Glutamatergic neuron (in vitro differentiated cells): ENCODE data around the gene AGAP2. TPM values are rescaled to one million over a fixed set of nuclear protein-coding genes. Genes with fewer than 3 reads are reported as not detected.

Experiments used
- DNase-seq: peaks from one replicate; pipeline ENCODE4 v3.0.0; 2022
- H3K27ac Mint-ChIP-seq: one replicate; pipeline ENCODE4 v1.8.0; 2020; ENCODE audit warnings: mild to moderate bottlenecking, mixed read lengths, inconsistent platforms; ENCODE audit not compliant: unreplicated experiment
- H3K27me3 Mint-ChIP-seq: one replicate; pipeline ENCODE4 v1.8.0; 2020; ENCODE audit warnings: mild to moderate bottlenecking, moderate library complexity, mixed read lengths, inconsistent platforms; ENCODE audit not compliant: unreplicated experiment
- H3K36me3 Mint-ChIP-seq: one replicate; pipeline ENCODE4 v1.8.0; 2020; ENCODE audit warnings: mild to moderate bottlenecking, mixed read lengths, inconsistent platforms; ENCODE audit not compliant: unreplicated experiment
- H3K4me1 Mint-ChIP-seq: one replicate; pipeline ENCODE4 v1.8.0; 2020; ENCODE audit warnings: mild to moderate bottlenecking, low read depth, mixed read lengths, inconsistent platforms; ENCODE audit not compliant: unreplicated experiment
- H3K4me3 Mint-ChIP-seq: one replicate; pipeline ENCODE4 v1.8.0; 2020; ENCODE audit warnings: mild to moderate bottlenecking, mixed read lengths, inconsistent platforms; ENCODE audit not compliant: unreplicated experiment
- H3K9me3 Mint-ChIP-seq: one replicate; pipeline ENCODE4 v1.8.0; 2020; ENCODE audit warnings: mild to moderate bottlenecking, moderate library complexity, mixed read lengths, inconsistent platforms; ENCODE audit not compliant: unreplicated experiment
- total RNA-seq: library from RNA; stranded (reverse); fragmentation: NEBNext Ultra II Directional; extraction: Animal tissue kit (Norgen Biotek cat#: 25700); gene quantifications from one replicate; pipeline ENCODE4 v1.2.1, GENCODE V29; 2021; ENCODE audit not compliant: unreplicated experiment
- TF ChIP-seq, protein P1 (sequence below): fragments of 200-600 bp; sonication (generic); IDR thresholded peaks from one replicate; pipeline ENCODE4 v1.5.0; 2021; ENCODE audit not compliant: partially characterized antibody, unreplicated experiment

Gene AGAP2
- total RNA-seq, 1 donor from 2014 or later = 45.5 TPM

DNA sequence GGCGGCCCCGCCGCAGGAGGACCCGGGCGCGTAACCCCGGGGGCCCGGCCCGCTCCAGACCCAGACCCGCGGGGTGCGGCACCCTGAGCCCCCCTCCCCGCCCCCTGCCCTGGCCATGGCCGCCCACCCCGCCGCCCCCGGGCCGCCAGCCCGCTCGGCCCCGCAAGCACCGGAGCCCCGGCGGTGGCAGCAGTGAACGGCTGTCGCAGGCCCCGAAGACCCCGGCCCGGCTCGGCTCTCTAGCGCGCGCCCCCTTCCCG lies 16.6 kb upstream of the AGAP2 start:
- Mint-ChIP-seq H3K4me1 (peaks cover 28% of the 10 kb centered on the region), H3K4me3 (no peak overlapping the region), H3K36me3 (peaks cover 5% of the 10 kb centered on the region), H3K27ac (no peak overlapping the region), H3K9me3 (peaks cover 22% of the 10 kb centered on the region), H3K27me3 (peaks cover 22% of the 10 kb centered on the region)
- TF ChIP-seq, protein P1, sequence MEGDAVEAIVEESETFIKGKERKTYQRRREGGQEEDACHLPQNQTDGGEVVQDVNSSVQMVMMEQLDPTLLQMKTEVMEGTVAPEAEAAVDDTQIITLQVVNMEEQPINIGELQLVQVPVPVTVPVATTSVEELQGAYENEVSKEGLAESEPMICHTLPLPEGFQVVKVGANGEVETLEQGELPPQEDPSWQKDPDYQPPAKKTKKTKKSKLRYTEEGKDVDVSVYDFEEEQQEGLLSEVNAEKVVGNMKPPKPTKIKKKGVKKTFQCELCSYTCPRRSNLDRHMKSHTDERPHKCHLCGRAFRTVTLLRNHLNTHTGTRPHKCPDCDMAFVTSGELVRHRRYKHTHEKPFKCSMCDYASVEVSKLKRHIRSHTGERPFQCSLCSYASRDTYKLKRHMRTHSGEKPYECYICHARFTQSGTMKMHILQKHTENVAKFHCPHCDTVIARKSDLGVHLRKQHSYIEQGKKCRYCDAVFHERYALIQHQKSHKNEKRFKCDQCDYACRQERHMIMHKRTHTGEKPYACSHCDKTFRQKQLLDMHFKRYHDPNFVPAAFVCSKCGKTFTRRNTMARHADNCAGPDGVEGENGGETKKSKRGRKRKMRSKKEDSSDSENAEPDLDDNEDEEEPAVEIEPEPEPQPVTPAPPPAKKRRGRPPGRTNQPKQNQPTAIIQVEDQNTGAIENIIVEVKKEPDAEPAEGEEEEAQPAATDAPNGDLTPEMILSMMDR = no peak
- no peak for DNase-seq

DNA sequence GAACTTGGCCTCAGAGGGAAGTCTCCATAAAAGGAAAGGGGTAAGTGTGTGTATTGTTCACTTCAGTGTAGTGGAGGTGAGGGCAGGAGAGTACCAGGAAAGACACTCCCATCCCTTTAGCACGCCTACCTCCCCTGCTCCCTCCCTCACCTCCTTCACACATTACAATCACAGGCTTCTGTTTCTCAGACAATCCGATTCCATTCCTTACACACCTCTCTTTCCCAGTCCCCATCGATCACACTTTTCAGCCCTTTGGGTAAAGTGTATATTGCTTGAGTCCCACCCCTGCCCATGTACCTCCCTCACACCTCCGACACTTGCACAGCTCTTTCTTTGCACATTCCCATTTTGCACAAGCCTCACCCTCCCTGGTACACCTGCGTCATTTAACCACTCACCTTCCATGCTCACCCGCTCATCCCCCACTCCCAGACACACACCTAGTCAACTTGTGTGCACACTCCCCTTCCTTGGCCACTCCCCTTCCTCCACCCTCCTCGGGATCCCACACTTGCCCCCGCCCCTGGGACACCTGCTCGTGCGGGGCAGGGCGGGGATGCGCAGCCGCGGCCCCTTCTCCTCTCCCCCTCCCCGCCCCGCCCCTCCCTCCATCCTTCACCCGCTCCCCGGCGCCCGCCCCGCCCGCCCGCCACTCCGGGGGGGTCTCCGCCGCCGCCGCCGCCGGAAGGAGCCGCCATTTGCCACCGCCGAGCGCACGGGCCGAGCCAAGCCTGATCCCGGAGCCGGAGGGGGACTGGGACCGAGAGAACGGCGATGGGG lies 16.1 kb upstream of the AGAP2 start, which contains the start of gene MARCHF9:
MARCHF9 (plus strand) TSS at position 693 of the 783 bp plus-strand sequence. CDS start 426 bp downstream, outside the sequence.
- H3K27me3 Mint-ChIP-seq = peaks cover 21% of the 10 kb centered on the region
- DNase-seq = peak; percentile 64
- H3K36me3 Mint-ChIP-seq = peaks cover 5% of the 10 kb centered on the region
- peaks cover 28% of the 10 kb centered on the region for H3K4me1 Mint-ChIP-seq
- H3K27ac Mint-ChIP-seq = peak within 1 kb of the TSS; percentile 2
- H3K9me3 Mint-ChIP-seq = peaks cover 22% of the 10 kb centered on the region
- TF ChIP-seq, protein P1 = no peak
- H3K4me3 Mint-ChIP-seq = peak within 1 kb of the TSS; percentile 88

DNA sequence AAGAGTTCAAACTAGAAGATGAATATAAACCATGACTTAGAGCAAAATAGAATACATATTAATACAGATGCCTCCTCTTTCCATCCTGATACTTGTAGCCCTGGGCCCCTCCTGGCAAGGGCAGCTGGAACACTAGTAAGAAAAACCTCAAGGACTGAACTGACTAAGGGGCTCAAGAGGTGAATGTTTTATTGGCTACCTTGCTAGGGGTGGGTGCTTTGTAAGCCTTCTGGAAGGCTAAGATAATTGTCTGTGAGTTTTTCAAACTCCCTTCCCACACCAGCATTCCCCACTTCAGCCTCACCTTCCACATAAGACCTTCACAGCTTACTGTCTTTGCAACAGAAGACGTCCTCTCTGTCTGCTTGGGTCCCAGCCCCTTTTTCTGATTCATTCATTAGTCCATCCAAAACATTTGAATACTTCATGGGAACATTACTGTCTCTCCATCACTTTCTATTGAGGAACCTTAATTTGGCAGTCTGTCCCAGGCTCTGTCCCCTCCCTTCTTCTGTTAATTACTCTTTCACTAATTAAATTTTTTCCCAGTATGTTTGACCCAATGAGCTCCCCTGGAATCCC lies 15.3 kb upstream of the AGAP2 start:
- no peak for DNase-seq
- peaks cover 19% of the 10 kb centered on the region for H3K27me3 Mint-ChIP-seq
- peak overlapping the region; percentile 88 for H3K4me3 Mint-ChIP-seq
- peaks cover 22% of the 10 kb centered on the region for H3K9me3 Mint-ChIP-seq
- H3K36me3 Mint-ChIP-seq = peaks cover 5% of the 10 kb centered on the region
- no peak overlapping the region for H3K27ac Mint-ChIP-seq
- peaks cover 28% of the 10 kb centered on the region for H3K4me1 Mint-ChIP-seq
- TF ChIP-seq, protein P1 = no peak

DNA sequence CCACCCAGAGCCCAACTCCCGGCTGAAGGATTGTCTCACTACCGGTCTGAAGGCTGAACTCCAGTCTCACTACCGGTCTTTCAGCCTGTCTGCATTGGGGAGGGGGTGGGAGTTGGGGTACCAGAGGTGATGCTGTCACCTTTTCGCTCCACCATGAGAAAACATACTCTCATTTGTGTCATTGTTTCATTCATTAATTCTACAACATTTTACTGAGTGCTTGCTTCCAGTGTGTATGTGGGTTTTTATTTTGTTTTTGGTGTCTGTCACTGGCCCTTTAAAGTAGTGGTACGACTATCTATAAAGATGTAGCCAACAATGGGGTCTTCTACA lies 14.1 kb upstream of the AGAP2 start:
- DNase-seq = no peak
- peaks cover 22% of the 10 kb centered on the region for H3K9me3 Mint-ChIP-seq
- H3K4me1 Mint-ChIP-seq = peaks cover 28% of the 10 kb centered on the region
- peak overlapping the region; percentile 100 for H3K27ac Mint-ChIP-seq
- peaks cover 19% of the 10 kb centered on the region for H3K27me3 Mint-ChIP-seq
- H3K36me3 Mint-ChIP-seq = peaks cover 8% of the 10 kb centered on the region
- peak overlapping the region; percentile 100 for H3K4me3 Mint-ChIP-seq
- TF ChIP-seq, protein P1 = no peak
